ENCODE measurements around the gene FBXO22.

- no peak for TF ChIP-seq CTCF (IDR thresholded peaks at IDR 0.05; ENCODE audit: poor library complexity)
- TF ChIP-seq EZH2phosphoT487 (IDR thresholded peaks at IDR 0.05; ENCODE audit: low read depth, severe bottlenecking, unreplicated experiment): no peak
These were observed 48.8 kb downstream of the FBXO22 start for GRCh38 chr15:75952525-75952924.

All from hepatocyte (in vitro differentiated cells).